ENCODE data around the gene ATRX.
"Not testable (repeated sequence)": the region's sequence is repeated elsewhere in the genome, so short reads cannot be mapped to it uniquely, and the experiment has no call there.

The ATRX gene

DNA sequence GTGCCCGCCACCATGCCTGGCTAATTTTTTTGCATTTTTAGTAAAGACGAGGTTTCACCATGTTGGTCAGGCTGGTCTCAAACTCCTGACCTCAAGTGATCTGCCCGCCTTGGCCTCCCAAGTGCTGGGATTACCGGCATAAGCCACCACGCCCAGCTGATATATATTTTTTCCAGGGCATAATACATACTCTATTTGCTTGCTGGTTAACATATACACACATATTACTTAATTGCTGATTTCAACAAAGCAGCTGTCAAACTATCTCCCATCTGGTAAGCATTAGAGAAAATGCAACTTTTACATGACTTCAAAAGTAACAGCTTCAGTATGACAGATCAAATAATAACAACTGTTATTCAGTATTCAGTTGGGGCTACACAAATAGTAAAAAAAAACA, 164.6 kb downstream of the ATRX start:
- DNase-seq (ENCODE audit: low read depth in 2 of 2): not testable (repeated sequence)

DNA sequence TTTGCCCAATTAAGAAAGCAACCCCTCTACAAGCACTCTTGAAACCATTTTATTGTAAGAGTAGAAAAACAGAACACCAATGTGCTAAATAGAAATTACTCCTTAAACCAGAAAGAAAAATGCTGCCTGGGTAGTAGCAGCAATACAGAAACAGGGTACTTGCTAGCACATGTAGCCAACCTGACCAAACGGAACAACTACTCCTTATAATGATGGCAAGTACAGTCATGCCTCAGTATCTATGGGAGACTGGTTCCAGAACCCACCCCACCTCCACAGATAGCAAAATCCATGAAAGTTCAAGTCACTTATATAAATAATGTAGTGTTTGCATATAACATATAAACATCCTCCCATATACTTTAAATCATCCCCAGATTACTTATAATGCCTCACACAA, 168.8 kb downstream of the ATRX start:
- no peak for DNase-seq (ENCODE audit: low read depth in 2 of 2)

DNA sequence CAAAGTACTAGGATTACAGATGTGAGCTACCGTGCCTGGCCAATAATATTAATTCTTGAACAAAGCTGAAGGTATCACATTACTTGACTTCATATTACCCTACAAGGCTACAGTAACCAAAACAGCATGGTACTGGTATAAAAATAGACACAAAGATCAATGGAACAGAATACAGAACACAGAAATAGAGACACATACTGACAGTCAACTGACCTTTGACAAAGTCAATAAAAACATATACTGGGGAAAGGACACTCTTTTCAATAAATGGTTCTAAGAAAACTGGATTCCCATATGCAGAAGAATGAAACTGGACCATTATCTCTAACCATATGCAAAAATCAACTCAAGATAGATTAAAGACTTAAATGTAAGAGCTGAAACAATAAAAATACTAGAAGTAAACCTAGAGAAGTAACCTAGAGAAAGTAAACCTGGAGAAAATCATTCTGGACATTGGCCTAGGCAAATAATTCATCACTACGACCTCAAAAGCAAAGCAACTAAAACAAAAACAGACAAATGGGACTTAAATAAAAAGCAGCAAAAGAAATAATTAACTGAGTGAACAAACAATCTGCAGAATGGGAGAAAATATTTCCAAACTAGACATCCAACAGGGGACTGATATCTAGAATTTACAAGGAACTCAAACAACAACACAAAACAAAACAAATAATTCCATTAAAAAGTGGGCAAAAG, 182.2 kb downstream of the ATRX start:
- no peak for DNase-seq (ENCODE audit: low read depth in 2 of 2)

DNA sequence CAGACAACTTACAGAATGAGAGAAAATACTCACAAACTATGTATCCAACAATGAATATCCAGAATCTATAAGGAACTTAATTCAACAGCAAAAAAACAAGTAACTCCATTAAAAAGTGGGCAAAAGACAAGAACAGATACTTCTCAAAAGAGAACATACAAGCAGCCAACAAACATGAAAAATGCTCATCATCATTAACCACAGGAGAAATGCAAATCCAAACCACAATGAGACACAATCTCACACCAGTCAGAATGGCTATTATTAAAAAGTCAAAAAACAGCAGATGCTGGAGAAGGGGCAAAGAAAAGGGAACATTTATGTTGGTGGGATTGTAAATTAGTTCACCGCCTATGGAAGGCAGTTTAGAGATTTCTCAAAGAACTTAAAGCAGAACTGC, 188.5 kb downstream of the ATRX start:
- DNase-seq (ENCODE audit: low read depth in 2 of 2): no peak

DNA sequence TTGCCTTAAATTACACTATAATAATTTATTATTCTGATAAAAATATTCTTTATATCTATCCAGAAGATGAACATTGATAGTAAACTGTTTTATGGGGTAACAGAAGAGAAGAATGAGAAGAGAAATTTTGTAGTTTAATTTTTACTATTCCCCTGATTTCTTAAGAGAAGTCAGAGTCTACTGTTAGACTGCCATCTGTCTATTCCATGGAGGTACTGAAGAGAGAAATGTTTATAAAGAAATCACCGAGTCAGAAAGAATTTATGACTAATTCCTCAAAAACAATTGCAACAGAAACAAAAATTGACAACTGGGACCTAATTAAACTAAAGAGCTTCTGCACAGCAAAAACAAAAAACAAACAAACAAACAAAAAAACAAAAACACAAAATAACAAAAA, 188.9 kb downstream of the ATRX start:
- DNase-seq (ENCODE audit: low read depth in 2 of 2): peak in 1 of 2 experiments; percentile 1

DNA sequence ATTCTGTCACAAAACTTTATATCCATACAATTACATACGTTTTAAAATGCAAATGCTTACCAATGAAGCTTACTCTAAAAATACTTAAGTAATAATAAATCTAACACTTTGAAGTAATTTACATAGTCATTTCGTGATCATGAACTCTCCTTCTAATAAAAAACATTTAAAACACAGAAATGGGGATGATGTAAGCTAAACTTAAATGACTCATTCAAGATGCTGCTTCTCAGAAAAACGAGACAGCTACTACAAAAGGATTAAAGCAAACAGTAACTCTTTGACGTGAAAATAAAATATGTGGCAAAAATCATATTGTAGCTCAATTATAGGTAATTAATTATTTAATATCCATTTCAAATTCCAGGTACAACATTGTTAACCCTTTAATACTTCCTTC, 190.2 kb downstream of the ATRX start:
- no peak for DNase-seq (ENCODE audit: low read depth in 2 of 2)

DNA sequence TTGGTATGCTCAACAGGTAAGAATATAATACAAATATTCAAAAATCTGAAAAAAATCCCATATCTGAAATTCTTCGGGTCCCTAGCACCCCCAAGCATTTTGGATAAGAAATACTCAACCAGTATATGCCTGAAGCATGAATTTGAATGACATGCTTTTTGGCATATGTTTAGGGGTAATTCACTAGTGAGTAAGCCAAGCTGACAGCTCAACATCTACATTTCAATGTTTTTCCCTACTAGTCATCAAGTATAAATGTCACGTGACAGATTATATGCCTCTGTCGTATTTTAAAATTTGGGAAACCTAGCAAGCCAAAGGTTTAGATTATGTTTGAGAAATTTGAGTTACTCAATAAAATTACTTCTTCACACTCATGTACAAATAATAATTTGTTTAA, 213.7 kb downstream of the ATRX start:
- no peak for DNase-seq (ENCODE audit: low read depth in 2 of 2)

DNA sequence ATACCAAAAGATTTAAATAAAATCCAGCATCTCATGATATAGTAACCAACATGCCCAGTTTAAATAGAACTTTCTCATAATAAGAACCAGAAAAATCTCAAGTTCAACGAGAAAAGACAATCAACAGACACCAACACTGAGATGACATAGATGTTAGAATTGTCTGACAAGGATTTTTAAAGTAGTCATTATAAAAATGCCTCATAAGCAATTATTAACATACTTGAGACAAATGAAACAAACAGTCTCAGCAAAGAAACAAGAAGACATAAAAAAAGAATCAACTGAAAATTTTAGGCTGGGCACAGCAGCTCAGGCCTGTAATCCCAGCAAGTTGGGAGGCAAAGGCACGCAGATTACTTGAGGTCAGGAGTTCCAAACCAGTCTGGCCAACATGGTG, 220.7 kb downstream of the ATRX start:
- DNase-seq (ENCODE audit: low read depth in 2 of 2): no peak

DNA sequence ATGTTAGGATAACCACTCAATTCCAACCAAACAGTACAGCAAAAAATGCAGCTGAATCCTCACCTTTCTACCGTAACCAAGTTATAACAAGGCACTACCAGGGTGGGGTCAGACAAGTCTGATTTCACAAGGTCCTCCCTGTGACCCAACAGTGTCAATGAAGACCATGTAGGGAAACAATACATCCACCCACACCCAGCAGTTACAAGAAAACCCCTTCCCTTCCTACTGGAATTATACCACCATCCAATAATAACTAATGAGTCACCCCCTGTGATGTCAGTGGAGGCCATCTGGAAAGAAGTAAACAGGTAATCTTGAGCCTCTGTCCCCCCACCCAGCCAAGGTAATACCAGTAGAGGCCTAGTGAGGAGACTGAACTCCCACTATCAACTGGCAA, 221.2 kb downstream of the ATRX start:
- no peak for DNase-seq (ENCODE audit: low read depth in 2 of 2)

DNA sequence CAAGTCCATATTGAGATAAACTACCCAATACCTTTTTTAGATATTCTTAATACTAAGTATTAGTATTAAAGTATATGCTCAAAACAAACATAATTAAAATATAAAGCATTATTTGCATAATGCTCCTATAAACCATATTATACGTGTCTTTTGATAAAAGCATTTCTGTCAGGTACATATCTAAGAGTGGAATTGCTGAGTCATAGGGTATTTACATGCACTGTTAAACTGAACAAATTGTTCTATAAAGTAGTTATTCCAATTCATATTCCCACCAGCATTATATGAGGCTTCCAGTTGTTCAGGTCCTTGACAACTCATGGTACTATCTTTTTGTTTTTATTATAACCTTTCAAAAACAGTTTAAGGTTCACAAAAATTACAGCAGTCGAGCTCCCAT, 224.6 kb downstream of the ATRX start:
- no peak for DNase-seq (ENCODE audit: low read depth in 2 of 2)

DNA sequence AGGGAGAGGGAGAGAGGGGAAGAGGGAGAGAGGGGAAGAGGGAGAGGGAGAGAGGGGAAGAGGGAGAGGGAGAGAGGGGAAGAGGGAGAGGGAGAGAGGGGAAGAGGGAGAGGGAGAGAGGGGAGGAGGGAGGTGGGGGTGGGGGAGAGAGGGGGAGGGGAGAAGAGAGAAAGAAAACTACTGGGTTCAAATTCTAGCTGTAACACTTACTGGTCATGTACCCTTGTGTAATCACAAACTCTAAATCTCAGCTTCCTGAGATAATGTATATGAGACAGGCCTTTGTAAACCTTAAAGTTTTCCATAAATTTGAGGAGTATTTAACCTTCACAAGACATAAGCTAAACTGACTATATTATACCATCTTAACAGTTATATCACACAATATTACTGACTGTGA, 229.7 kb downstream of the ATRX start:
- DNase-seq (ENCODE audit: low read depth in 2 of 2): no peak

DNA sequence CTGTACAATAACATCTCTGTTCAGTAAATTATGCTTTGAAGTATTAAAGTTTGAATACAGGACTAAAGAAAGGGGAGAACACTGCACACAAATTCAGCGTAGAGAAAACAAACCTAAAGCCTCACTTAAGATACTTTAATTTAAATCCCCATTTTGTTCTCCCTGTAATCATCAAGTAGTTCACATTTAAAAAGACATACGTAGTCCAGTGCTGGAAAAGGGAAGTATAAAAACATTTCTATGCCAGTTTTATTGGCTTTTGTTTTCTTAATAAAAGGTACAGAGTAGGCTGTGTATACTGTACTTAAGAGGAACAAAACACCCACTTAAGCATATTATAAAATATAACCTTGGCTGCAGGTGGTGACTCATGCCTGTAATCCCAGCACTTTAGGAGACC, 237.3 kb downstream of the ATRX start:
- DNase-seq (ENCODE audit: low read depth in 2 of 2): no peak

DNA sequence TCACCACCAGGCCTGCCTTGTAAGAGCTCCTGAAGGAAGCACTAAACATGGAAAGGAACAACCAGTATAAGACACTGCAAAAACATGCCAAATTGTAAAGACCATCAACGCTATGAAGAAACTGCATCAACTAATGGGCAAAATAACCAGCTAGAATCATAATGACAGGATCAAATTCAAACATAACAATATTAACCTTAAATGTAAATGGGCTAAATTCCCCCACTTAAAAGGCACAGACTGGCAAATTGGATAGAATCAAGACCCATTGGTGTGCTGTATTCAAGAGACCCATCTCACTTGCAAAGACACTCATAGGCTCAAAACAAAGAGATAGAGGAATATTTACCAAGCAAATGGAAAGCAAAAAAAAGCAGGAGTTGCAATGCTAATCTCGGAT, 246.2 kb downstream of the ATRX start:
- DNase-seq (ENCODE audit: low read depth in 2 of 2): not testable (repeated sequence)

DNA sequence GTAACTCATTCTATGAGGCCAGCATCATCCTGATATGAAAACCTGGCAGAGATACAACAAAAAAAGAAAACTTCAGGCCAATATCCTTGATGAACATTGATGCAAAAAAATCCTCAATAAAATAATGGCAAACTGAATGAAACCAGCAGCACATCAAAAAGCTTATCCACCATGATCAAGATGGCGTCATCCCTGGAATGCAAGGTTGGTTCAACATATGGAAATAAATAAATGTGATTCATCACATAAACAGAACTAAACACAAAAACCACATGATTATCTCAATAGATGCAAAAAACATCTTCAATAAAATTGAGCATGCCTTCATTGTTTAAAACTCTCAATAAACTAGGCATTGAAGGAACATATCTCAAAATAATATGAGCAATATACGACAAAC, 254.8 kb downstream of the ATRX start:
- not testable (repeated sequence) for DNase-seq (ENCODE audit: low read depth in 2 of 2)

DNA sequence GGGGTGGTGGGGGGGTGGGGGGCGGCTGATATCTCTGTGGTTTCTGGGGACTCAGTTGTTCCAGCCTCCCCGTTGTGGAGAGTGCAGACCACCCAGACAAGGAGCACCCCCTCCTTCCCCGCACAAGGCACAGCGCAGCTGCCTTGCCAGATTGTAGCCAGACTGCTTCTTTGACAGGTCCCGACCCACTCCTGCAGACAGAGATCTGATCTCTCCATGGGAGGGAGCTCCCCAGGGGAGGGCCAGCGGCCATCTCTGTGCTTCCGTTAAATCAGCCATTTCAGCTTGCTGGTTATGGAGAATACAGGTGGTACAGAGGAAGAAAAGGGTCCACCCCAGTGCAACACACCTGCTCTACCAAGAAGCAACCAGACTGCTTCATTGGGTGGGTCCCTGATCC, 258.0 kb downstream of the ATRX start:
- no peak for DNase-seq (ENCODE audit: low read depth in 2 of 2)

DNA sequence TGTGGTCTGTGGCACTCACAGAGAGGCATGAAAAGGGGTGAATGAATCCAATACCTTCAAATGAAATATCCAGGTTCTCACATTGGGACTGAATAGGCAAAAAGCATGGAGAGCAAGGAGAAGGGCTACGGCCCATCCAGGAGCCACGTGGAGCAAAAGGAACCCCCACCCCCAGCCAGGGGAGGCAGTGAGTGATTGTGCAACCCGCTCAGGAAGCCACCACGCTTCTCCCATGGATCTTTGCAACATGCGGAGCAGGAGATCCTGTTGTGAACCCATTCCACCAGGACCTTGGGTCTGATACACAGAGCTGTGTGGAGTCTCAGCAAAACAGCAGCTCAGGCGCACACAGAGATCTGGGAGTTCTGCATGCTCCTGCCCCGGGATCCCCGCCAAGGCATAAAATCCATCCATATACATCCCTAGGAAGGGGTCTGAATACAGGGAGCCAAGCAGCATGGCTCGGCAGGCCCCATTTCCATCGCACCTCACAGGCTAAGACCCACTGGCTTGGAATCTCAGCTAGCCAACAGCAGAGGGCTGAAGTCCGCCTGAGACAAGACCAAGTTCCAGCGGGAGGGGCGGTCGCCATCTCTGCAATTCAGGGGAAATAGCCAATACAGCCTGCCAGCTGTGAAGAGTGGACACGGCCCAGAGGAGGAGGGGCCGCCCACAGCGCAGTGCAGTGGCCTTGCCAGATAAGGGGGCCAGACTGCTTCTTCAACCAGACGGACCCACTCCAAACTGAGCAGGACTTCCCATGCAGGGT, 258.6 kb downstream of the ATRX start:
- no peak for DNase-seq (ENCODE audit: low read depth in 2 of 2)

DNA sequence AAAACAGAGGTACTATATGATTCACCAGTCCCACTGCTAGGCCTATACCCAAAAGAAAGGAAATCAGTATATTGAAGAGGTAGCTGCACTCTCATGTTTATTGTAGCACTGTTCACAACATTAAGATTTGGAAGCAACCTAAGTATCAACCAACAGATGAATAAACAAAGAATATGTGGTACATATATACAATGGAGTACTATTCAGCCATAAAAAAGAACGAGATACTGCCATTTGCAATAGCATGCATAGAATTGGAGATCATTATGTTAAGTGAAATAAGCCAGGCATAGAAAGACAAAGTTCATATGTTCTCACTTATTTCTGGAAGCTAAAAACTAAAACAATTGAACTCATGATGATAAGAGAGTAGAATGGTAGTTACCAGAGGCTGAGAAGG, 266.3 kb downstream of the ATRX start:
- no peak for DNase-seq (ENCODE audit: low read depth in 2 of 2)

DNA sequence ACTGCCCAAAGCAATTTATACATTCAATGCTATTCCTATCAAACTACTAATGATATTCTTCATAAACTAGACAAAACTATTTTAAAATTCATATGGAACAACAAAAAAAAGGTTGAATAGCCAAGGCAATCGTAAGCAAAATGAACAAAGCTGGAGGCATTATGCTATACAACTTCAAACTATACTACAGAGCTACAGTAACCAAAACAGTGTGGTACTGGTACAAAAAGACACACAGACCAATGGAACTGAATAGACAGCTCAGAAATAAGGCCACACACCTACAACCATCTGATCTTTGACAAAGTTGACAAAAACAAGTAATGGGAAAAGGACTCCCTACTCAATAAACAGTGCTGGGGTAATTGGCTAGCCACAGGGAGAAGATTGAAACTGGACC, 271.8 kb downstream of the ATRX start:
- no peak for DNase-seq (ENCODE audit: low read depth in 2 of 2)

DNA sequence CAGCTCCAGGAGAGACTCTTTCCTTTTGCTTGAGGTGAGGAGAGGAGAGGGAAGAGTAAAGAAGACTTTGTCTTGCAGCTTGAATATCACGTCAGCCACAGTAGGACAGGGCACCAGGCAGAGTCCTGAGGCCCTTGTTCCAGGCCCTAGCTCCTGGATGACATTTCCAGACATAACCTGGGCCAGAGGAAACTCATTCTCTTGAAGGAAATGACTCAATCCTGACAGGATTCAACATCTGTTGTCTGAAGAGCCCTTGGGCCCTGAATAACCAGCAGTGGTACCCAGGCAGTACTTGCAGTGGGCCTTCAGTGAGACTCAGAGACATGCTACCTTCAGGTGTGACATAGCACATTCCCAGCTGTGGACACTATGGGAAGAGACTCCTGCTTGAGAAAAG, 276.0 kb downstream of the ATRX start:
- no peak for DNase-seq (ENCODE audit: low read depth in 2 of 2)

DNA sequence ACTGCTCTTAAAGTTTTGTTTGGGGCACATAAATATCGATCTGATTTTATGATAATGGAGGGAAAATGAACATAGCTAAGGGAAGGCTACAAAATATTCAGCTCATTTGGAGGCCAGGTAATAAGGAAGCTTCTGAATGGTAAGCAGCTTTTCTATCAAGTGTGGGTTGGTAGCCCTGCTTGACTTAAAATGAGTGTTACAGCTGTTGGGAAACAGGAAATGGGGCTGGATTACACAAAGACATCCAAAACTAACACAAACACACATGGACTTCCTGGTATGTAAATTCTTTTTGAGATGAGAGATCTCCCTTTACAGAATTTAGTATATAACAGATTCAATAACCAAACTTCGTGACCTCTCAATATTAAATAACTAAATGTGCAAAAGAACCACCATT, 280.8 kb downstream of the ATRX start:
- DNase-seq (ENCODE audit: low read depth in 2 of 2): no peak

DNA sequence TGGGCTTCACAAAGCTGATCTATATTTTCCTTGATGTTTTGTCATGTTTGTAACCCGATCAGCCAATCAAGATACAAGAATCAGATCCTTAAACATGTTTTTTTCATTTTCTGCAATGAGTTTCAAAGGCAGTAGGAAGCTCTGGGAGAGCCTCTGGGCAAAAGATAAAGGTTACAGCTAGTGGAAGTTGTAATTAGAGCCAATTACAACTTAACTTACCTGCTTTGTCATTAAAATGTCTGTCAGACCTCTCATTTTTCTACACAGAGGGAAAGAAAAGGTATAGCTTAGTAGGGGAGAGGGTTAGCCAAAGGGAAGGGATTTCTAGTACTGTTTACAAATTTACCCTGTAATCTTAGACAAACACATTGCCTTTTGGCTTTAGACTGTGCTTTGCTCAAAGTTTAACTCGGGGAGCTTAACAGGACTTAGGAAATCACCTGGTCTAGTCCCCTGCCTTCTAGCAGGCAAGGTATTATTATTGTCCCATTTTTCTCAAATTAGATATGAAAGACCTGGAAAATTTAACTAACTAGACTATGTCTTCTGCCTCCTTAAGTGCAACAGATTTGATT, 283.0 kb downstream of the ATRX start:
- DNase-seq (ENCODE audit: low read depth in 2 of 2): no peak

DNA sequence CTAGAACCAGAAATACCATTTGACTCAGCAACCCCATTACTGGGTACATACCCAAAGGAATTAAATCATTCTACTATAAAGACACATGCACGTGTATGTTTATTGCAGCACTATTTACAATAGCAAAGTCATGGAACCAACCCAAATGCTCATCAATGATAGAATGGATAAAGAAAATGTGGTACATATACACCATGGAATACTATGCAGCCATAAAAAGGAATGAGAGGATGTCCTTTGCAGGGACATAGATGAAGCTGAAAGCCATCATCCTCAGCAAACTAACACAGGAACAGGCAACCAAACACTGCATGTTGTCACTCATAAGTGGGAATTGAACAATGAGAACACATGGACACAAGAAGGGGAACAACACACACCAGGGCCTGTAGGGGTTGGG, 285.9 kb downstream of the ATRX start:
- DNase-seq (ENCODE audit: low read depth in 2 of 2): not testable (repeated sequence)
